GM19463 (cell line): ENCODE data around the gene PPIE.

Source experiments
- ATAC-seq: cut with Tn5 transposase; IDR thresholded peaks from one replicate; pipeline ENCODE4 v1.9.1; 2021; ENCODE audit warnings: mild to moderate bottlenecking, moderate library complexity; ENCODE audit not compliant: unreplicated experiment

Gene PPIE

DNA sequence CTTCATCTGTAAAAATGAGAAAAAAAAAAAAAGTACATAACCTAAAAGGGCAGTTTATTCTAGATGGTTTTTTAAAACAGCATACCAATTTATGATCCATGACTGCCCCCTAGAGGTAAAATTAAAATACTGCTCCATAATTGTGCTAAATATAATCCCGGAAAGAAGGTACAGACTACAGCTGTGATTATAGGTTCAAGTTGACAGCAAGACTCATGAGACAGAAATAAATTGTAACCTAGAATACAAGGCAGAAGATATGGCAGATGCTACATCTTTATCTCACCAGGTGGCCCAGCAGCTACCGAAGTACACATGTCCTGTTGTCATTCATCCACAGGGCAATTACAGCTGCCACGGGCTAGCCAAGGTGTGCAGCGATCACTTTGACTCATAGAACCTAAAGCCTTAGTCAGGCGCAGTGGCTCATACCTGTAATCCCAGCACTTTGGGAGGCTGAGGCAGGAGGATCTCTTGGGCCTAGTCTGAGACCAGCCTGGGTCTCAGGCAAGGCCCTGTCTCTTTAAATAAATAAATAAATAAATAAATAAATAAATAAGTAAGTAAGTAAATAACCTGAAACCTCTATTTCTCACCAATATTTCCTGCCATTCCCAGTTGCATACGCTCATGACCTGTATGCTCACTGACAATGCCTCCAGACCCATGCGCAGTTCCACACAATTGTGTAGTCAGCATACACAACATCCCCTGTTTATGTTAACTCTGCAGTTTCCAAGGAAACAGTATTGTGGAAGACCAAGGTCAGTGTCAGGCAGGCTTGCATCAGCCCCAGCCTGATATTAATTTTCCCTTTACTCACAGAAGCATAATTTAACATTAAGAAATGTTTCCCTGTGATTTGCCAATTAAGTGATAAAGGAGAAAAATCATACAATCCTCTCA lies 18.3 kb upstream of the PPIE start:
- no peak for ATAC-seq

DNA sequence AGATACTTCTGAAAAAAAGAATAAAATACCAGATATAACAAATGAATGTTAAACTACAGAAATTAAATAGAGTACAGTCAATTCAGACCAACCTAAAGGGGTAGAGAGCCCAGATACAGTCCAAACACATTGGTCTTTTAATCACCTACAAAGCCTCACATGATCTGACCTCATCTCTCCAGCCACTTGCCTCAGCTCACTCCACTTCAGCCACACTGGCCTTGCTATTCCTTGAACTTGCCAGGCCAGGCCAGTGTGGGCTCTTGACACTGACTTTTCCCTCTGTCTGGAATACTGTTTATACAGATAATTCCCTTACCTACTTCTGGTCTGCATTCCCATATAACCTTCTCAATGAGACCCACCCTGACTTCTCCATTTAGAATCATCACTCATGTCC lies 17.0 kb upstream of the PPIE start:
- ATAC-seq = no peak

DNA sequence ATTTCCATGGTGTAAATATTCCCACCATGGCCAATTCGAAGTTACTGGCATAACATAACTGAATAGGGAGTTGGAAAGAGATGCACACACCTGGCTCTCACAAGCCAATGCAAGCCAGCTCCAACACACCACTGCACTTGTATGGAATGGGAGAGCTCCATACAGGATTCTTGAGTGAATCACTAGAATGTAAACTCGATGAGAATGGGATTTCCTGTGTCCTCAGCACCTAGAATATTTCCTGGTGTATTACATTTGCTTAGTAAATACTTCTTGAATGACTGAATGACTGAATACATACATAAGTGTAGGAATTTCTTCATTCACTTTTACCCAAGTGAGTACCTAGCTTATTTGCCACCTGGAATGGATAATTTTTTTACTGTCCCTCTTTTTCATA lies 16.2 kb upstream of the PPIE start:
- ATAC-seq = no peak

DNA sequence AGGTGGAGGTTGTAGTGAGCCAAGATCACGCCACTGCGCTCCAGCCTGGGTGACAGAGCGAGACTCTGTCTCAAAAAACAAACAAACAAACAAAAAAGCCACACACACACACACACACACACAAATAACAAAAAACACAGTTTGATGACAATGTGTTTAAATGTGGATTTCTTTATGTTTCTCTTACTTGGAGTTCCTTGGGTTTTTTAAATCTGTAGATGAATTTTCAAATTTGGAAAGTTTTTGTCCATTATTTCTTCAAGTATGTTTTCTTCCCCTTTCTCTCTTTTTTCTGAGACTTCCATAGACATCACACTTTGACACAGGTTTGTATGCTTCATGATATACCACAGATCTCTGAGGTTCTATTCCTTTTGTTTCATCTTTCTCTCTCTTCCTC lies 12.1 kb upstream of the PPIE start:
- ATAC-seq = no peak

DNA sequence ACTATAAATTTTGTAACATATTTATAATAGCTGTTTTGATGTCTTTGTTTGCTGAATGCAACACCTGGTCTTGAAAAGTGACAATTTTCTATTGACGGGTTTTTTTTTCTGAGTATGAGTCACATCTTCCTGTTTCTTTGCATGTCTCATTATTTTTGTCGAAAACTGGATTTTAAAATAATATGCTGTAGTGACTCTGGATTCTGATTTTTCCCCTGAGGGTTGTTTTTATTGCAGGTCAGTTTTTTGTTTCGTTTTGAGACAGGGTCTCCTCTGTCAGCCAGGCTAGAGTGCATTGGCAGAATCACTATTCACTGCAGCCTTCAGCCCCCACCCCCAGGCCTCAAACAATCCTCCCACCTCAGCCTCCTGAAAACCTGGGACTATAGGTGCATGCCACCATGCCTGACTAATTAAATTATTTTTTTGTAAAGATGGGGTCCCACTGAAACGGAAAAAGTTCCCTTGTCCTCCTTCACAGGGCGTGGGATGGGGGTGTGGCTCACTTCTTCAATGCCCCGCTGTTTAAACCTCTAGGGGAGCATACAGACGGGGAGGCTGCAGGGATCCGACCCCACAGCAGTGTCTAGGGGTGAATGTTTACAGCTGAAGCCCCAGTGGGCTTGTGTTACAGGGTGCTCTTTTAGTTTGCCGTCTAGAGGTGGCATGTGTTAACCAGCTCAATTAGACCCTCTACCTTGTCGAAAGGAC lies 11.3 kb upstream of the PPIE start:
- peak; percentile 53 for ATAC-seq

DNA sequence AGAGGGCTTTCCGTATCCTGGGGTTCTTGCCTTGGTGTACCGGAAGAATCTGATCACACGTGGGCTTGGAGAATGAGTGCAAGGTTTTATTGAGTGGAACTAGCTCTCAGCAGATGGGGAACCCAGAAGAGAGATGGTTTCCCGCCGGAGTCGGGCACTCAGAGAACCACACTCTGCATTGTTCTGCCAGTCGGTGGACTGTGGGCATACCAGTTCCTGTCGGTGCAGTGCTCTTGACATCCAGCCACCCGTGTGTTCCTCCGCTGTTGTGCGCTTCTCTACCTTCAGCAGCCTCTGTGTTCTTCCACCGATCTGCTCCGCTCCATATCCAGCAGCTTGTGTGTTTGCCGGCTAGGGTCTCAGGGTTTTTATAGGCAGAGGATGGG lies 10.8 kb upstream of the PPIE start:
- no peak for ATAC-seq

DNA sequence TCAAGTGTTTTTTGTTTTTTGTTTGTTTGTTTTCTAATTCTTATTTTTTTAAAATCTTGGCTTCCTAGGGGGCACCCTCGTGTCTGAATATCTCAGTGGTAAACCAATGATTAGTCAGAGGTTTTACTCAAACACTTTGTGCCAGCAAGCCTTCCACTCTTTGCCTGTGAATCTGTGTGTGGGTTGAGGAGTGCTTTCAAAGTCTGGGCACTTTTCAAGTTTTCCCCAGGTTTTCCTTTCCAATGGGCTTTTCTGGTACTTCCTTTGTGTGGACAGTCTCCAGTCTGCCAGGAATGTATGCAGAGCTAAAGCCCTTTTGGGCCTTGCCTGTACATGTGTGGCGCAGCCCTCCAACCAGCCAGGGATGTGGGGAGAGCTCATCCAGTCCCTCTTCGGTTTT lies 9.7 kb upstream of the PPIE start:
- ATAC-seq = no peak

DNA sequence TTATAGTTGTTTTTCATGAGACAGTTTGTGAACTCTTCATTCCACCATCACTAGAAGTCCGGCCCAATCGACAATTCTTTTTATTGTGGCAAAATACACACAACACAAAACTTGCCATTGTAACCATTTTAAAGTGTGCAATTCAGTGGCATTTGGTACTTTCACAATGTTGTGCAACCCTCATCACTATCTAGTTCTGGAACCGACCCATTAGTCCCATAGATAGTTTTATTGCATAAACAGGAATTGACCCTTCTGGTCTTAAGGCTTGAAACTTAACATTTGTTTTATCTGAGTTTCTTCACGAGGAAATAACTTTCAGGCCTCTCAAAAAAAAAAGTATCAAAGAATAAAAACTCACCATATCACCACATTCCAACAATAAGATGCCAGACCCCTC lies 8.8 kb upstream of the PPIE start:
- no peak for ATAC-seq

DNA sequence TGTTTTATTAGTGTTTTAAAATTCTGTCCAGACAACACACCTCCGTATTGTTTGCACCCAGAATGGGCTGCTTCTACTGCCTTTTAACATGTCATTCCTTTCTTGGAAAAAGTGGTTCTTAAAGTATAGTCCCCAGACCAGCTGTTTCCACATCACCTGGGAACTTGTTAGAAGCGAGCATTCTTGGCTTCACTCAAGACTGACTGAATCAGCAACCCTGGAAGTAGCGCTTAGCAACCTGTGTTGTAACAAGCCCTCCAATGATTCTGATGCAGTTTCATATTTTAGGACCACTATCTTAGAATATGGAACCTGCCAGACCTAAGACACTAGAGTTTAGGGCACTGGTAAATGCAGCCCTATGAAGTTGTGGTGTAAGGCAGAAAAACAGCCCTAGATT lies 6.0 kb upstream of the PPIE start:
- no peak for ATAC-seq

DNA sequence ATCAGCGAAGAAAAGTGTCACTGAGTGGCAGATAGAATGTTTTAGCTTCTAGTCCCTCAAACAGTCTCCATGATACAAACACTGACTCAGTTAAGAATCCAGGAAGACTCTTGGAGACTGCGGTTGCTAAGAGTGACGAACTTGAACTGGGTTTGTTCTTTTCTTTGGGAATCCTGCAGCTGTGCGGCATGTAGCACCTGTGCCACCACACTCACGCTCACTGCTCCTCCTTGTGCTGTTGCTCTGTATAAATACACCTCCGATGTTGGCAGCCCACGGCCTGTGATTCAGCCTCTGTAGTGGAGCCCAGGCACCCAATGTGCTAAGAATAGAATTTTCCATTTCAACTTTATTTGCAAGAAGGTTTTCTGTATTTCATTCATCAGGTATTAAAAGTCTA lies 5.5 kb upstream of the PPIE start:
- ATAC-seq = no peak

DNA sequence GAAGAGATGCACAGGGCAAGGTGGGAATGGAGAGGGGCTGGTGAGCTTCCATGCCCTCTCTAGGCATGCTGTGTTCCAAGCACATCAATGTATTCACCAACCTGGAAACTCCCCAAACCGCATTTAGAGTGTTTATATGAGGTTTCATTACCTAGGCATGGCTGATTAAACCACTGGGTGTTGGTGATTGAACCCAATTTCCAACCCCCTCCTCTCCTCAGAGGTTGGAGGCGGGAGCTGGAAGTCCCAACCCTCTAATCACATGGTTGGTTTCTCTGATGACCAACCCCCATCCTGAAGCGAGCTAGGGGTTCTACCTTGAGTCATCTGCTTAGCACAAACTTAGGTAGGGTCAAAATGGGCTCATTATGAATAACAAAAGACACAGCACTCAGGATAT lies 3.0 kb upstream of the PPIE start:
- ATAC-seq = no peak

DNA sequence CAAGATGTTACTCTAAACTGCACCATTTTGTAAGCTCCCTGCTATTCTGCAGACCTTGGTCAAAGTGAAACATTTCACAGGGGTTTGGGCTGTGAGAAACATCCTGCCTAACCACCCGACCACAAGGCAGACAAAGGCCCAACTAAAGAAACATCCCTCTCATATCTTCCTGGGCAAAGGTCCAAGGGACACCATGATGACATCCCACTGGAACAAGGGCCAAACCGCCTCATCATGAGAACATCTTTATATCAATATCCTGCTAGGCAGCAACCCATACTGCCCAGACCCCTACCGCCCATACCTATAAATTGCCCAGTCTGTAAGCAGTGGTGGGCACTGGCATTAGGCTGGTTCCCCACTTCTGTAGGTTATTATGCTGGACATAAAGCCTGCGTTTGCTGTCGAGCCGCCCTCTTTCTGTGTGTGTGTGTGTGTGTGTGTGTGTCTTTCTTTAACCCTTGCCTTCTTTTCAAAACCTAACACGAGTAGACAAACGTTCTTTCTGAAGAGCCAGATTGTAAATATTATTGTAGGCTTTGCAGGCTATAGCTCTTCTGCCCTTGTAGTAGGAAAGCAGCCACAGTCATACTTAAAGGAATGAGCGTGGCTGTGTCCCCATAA lies 1.0 kb upstream of the PPIE start:
- ATAC-seq = no peak

DNA sequence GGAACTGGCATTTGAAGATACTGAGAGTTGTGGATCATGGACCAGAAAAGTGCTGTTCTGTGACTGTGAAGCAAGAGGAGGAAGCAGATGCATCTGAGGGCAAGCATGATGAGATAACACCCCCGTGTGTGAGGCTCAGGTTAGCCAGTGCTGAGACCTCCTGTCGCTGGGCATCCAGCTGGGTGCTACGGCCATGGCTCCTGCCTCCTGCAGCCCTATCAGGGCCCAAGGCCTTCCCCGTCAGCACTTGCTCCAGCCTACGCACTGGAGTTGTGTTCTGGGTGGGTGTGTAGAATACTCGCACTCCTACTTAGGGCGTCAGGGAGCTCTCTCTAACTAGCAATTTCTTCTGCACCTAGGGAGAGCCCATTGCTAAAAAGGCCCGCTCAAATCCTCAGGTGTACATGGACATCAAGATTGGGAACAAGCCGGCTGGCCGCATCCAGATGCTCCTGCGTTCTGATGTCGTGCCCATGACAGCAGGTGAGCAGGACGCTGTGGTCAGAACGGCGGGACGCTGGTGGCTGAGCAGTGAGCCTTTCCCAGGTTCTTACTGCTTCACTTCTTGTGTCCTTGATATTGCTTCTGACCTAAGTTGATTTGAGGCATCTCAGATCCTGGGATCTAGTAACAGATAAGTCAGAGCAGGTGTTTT lies 6.5 kb downstream of the PPIE start:
- ATAC-seq = no peak

DNA sequence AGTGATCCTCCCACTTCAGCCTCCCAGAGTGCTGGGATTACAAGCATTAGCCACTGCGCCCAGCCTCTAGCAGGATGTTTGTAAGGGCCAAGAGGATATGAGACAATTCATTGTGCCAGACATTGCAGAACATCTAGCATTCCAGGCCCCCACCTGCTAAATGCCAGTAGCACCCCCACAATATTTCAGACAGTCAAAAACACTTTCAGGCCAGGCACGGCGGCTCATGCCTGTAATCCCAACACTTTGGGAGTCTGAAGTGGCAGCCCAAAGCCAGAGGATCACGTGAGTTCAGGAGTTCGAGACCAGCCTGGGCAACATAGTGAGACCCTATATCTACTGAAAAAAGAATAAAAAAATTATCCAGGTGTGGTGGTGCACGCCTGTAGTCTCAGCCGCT lies 12.9 kb downstream of the PPIE start:
- ATAC-seq = no peak

DNA sequence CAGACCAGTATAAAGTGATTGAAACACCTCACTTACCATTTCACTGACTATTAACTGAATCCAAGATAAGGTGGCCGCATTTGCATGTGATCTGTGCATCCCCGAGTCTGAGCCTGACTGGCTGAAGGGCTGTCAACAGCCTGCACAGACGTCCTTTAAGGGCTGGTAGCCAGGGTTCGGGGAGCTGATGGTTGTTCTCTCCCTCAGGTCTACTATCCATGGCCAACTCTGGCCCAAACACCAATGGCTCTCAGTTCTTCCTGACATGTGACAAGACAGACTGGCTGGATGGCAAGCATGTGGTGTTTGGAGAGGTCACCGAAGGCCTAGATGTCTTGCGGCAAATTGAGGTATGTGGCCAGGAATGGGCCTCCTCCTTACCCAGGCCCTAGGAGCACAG lies 14.0 kb downstream of the PPIE start:
- ATAC-seq = no peak

DNA sequence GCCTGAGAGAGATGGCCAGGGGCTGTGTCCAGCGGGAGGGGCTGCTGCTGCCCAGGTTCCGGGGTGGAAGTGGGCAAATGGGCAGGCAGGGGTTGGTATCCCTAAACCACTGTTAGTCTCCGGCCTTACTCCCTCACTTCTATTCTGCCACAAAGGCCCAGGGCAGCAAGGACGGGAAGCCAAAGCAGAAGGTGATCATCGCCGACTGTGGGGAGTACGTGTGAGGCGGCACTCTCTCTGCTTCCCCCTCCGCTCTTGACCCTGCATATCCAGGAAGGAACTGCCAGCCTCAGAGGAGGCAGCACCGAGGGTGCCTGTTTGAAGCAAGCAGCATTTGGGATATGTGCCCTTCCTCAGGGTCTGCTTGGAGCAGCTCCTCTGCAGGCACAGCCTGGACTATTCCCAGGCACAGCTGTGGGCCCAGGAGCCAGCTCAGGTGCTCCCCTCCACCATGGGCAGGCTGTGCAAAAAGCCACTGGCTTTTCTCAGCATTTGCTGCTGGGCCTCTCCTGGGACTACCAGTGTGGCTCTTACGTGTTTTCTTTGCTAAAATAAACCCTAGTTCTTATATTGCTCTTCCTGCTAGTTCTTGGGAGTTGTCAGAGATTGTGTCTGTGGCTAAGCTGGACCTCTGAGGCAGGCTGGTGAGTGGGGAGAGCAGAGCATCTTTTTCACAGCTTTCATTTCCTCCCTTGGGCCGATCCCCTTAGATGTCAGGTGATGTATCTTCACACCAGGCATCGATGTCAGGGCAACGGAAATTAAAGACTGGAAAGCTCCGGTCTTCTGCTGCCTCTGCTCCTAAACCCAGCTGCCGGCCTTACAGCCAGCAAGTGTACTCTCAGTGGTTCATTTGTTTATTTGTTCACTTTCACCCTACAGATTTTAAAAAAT lies 14.7 kb downstream of the PPIE start:
- no peak for ATAC-seq

DNA sequence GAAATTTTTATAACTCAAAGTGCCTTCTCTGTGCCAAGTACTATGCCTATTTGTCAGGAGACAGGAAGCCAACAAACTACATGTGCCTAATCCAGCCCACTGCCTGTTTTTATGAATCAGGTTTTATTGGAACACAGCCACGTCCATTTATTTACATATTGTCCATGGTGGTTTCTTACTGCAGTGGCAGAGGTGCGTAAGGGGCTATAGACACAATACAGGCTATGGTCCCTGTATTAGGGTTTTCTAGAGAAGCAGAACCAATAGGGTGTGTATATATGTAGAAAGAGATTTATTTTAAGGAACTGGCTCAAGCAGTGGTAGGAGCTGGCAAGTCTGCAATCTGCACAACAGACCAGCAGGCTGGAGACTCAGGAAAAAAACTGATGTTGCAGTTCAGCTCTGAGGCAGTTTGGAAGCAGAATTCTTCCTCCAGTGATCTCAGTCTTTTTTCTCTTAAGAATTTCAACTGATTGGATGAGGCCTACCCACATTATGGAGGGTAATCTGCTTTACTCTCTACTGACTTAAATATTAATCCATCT lies 15.4 kb downstream of the PPIE start:
- no peak for ATAC-seq

DNA sequence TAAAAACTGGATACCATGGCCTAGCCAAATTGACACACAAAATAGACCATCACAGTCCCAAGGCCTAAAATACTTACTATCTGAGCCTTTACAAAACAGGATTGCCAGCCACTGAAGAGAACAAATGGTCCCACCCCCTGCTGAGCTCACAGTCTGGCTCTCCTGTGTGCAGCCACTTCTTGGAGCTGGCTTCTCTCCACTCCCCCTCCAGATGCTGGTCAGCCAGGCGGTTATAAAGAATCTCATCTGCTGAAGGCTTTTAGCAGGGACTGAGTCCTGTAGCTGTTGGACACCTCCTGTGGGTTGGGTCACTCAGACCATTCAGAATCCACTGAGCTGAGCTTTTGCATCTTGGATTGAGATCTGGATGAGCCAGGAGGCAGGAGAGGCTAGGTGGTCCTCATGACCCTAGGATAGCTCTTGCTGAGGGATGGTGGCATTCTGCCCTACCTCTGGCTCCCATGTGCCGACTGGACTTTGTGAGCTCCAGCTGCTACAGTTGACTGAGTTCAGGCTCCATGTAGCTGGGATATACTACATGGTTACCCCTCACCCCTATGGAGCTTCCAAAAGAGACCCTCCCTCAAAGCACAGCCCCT lies 16.3 kb downstream of the PPIE start:
- no peak for ATAC-seq

DNA sequence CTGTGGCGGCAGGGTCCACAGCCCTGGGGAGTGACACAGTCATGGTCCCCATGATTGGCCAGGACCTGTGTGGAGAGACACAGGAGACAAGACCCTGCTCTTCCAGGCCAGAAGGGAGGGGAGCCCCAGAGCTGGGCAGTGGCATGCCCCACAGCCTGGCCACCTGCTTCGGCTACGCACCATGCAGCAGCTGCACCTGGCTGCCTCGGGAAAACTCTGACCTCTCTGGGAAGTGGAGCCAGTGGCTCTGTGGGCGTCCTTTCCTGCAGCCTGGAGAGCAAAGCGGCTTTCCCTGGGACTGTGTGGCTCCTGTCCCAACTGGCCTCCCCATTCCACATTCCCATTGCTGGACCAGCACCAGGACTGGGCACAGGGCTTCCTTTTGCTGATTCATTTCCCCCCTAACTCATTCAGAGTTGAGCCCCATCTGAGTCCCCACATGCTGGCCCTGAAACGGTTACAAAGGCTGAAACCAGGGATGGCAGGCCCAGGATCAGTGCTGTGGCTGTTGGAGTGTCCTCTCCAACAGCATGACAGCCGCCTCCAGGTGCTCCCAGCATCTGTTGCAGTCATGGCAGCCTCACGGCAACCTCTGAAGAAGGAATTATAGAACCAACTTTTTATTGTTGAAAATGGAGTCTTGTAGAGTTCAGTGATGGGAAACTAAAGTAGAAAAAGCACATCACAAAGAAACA lies 17.4 kb downstream of the PPIE start:
- no peak for ATAC-seq
